Fibroblast of the aortic adventitia (primary cell): ENCODE data around the gene THAP4. TPM values are rescaled to one million over a fixed set of nuclear protein-coding genes. Genes with fewer than 3 reads are reported as not detected.

Source experiments
- DNase-seq: peaks from one replicate; pipeline ENCODE4 v3.0.0-alpha.2; 2010; ENCODE audit warnings: low read depth
- H3K4me3 ChIP-seq: 2 replicates; pipeline ENCODE4 v1.5.1; 2011; ENCODE audit warnings: low read depth, mild to moderate bottlenecking, control low read depth, low read length, moderate library complexity
- total RNA-seq: library from RNA; depleted of rRNA; stranded (reverse); fragments of >200 nt; gene quantifications from 2 replicates; pipeline ENCODE4 v1.2.3, GENCODE V29; 2012; ENCODE audit warnings: low replicate concordance
- TF ChIP-seq, protein P1 (sequence below): IDR thresholded peaks from 2 replicates; pipeline ENCODE4 v1.5.1; 2011; ENCODE audit warnings: mild to moderate bottlenecking, low read length, control low read depth, inconsistent platforms; ENCODE audit not compliant: insufficient read depth

The THAP4 gene
- total RNA-seq, 1 donor: 26.4 TPM

DNA sequence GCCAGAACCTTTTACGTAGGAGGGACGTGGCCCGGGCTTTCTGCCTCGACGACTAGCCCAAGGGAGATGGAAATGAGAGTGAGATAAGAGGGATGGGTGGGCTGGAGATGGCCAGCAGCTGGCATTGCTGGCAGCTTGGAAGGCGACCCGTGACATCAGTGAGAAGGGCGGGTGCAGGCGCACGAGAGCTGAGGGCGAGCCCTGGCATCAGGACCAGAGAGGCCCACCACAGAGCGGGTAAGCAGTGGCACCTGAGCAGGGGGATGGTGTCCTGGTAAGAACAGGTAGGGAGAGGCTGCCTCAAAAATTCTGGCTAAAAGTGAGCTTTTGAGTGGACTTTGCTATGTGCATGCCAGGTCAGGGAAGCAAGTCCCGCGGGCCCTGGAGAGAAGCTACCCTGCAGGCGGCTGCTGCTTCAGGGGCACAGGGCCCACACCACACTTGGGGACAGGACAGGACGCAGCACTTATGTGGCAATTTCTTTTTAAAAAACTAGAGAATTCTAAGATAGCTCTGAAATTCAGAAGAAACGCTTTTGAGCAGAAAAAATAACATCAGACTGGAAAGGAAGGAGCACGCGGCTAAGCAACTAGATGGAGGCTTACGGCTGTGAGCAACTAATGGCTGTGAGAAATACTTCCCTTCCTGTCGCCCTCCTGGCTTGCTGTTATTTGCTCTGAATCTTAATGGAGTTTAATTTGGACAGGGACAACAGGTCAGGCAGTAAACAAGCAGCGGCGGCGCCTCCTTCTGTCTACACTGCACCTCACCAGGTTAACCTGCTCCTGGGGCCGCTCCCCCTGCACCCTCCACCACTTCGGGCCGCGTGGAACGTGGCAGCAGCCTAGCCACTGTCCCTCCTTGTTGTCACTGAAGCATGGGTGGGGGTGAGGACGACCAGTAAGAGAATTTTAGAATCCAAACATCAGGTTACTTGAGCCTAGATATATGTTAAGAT, 20.5 kb downstream of the THAP4 start:
- TF ChIP-seq, protein P1, sequence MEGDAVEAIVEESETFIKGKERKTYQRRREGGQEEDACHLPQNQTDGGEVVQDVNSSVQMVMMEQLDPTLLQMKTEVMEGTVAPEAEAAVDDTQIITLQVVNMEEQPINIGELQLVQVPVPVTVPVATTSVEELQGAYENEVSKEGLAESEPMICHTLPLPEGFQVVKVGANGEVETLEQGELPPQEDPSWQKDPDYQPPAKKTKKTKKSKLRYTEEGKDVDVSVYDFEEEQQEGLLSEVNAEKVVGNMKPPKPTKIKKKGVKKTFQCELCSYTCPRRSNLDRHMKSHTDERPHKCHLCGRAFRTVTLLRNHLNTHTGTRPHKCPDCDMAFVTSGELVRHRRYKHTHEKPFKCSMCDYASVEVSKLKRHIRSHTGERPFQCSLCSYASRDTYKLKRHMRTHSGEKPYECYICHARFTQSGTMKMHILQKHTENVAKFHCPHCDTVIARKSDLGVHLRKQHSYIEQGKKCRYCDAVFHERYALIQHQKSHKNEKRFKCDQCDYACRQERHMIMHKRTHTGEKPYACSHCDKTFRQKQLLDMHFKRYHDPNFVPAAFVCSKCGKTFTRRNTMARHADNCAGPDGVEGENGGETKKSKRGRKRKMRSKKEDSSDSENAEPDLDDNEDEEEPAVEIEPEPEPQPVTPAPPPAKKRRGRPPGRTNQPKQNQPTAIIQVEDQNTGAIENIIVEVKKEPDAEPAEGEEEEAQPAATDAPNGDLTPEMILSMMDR: no peak
- no peak for DNase-seq

GRCh38 chr2:241615522-241616052, 21.4 kb downstream of the THAP4 start:
- no peak overlapping the region for H3K4me3 ChIP-seq
- no peak for DNase-seq
- TF ChIP-seq, protein P1: no peak

More for the DNA sequence above, 20.5 kb downstream of the THAP4 start:
- H3K4me3 ChIP-seq: no peak overlapping the region

GRCh38 chr2:241615041-241615440, 21.9 kb downstream of the THAP4 start:
- TF ChIP-seq, protein P1: no peak
- no peak for DNase-seq

DNA sequence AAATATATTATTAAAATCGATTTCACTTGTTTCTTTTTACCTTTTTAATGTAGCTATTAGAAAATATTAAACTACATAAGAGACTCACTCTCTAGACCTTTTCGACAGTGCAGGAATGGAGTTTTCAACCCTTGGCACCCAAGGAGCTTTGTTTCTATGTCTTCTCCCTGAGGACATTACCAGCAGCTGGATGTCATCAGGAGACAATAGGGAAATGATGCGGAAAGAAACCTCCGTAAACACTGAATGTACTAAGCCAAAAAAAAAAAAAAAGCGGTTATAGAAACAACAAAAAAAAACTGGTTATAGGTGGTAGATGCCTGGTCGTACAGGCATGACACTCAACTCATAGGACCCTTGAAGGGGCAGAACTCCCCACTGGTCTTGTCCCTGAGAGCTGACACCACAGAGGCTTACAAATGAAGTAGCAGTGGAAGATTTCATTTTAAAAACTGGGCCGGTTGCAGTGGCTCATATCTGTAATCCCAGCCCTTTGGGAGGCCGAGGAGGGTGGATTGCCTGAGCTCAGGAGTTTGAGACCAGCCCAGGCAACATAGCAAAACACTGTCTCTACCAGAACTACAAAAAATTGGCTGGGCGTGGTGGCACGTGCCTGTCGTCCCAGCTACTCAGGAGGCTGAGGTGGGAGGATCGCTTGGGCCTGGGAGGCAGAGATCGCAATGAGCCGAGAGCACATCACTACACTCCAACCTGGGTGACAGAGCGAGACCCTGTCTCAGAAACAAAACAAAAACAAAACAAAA, 23.8 kb downstream of the THAP4 start:
- no peak overlapping the region for H3K4me3 ChIP-seq
- peak; percentile 43 for DNase-seq
- TF ChIP-seq, protein P1: no peak

More at GRCh38 chr2:241615041-241615440, 21.9 kb downstream of the THAP4 start:
- H3K4me3 ChIP-seq: no peak overlapping the region

DNA sequence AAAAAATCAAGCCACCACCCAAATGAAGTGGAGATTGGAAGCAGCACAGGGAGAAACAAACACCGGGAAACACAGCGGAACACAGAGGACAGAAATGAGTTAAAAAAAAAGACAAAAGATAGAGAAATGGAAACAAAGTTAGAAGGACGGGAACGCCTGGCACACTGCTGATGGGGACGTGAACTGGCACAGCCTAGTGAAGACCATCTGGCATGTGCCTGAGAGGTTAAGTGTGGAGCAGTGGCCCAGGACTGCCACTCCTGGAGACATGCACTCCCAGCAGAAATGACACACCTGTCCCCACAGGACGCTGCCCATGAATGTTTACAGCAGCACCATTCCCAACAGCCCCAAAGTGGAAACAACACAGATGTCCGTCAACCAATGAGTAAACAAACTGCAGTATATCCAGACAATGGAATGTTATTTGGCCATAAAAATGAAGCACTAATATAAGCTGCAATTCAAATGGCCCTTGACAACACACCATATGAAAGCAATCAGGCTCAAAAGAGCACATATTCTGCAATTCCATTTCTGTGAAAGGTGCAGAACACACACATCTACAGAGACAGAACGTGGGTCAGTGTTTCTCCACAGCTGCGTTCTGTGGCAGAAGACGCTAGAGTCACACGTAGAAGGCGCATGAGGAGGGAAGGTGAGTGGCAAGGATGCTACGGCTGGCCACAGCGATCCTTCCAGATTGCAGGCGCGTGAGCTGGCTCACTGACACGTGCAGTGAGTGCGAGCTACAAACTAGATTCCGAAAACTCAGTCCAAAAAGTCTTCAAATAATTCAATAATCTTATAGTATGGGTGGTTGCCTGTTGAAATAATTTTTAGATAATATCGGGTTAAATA, 24.6 kb downstream of the THAP4 start:
- H3K4me3 ChIP-seq: no peak overlapping the region
- DNase-seq: no peak
- TF ChIP-seq, protein P1: no peak

DNA sequence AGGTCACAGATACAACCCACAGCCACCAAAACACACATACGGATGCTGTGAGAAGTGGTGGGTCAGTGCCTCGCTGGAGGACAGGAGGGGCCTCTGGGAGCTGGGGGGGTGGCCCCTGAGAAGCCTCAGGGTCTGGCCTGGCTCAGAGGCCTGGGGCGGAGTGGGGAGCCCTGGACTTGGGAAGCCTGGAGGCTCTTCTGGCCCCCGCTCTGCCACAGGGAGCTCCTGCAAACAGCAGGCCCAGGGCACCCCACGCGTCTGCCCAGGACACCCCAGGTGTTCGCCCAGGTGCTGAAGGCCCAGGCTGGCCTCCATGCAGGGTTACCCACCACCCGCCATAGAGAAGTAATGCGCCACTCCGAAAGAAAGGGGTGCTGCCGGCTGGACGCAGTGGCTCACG, 25.9 kb downstream of the THAP4 start:
- DNase-seq: no peak
- no peak overlapping the region for H3K4me3 ChIP-seq
- TF ChIP-seq, protein P1: no peak
